ENCODE measurements around the gene UBE2B.
A peak's percentile ranks its signal among the peaks of the same experiment; 100 is the strongest.
"Not testable (repeated sequence)": the region's sequence is repeated elsewhere in the genome, so short reads cannot be mapped to it uniquely, and the experiment has no call there.

Gene UBE2B

GRCh38 chr5:134398609-134399155 is 27.3 kb downstream of the UBE2B start:
- DNase-seq (ENCODE audit: low read depth): no peak

DNA sequence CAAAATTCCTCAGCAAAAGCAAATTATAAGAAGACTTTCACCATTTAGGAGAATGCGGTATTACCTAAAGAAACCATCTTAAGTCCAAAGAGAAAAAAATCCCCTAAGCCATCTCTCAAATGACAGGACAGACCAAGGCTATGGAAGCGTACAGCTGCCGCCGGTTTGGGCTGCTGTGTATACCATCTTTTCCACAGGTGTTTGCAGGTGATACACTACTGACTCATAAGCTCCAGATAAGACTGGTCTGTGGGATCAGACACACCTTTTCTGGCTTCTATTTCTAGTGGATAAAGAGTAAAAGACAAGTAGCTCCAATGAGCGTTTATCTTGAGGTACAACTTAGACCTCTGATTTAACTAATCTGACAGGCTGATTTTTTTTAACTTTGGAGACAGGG is 32.6 kb downstream of the UBE2B start:
- no peak for DNase-seq (ENCODE audit: low read depth)

DNA sequence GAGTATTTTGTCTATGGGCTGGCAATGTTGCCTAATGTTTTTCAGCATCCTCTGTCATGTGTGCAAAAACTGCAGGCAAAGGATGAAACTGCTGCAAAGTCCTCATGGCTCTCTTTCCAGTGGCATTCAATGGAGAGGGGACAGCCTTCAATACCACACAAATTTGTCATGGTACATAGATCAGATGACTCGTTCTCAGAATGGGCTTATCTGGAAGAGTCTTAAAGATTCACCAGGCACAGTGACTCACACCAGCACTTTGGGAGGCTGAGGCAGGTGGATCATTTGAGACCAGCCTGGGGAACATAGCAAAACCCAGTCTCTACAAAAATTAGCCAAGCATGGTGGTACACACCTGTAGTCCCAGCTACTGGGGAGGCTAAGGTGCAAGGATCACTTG is 35.0 kb downstream of the UBE2B start:
- DNase-seq (ENCODE audit: low read depth): no peak

DNA sequence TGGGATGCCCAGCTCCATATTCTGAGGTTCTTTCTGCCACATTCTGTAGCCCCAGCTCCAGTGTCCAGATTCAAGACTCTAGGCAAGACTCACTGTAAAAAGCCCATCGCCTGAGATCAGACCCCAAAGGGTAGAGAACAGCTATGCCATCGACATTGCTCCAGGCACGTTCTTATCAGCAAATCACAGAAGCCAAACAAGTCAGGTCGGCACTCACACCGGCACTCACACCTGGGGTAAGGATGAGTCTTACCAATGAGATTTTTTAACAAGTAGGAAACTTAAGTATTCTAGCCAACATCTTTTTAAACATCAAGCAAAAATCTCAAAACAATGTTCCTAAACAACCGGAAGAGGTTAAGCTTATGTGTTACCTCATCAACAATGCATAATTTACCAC is 38.0 kb downstream of the UBE2B start:
- no peak for DNase-seq (ENCODE audit: low read depth)

DNA sequence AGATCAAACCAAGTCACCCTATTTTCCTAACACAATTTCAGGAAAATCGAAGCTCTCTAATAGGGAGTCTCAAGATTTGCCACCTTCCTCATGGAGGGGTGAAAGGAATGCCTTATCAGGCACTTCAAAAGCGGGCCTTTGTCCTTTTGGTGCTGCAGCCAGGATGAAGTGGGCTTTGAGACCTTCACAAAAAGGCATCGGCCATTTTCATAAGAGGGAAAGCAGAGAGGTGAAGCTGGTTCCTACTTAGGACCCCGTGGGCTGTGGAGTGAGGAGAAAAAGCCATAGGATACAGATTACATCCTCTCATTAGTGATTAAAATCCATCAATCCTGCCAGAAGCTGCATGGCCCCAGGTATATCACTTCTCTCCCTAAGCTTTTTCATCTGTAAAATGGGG is 39.5 kb downstream of the UBE2B start:
- no peak for DNase-seq (ENCODE audit: low read depth)

GRCh38 chr5:134411228-134411545 is 39.8 kb downstream of the UBE2B start:
- DNase-seq (ENCODE audit: low read depth): no peak

- DNase-seq (ENCODE audit: low read depth): peak; percentile 62
Measured at GRCh38 chr5:134411546-134412266, 40.3 kb downstream of the UBE2B start, which contains the start of gene CDKN2AIPNL. TSS of gene CDKN2AIPNL (minus strand) at chr5:134411881. CDS start at chr5:134411854, 27 bp downstream.

GRCh38 chr5:134413046-134413445 is 41.7 kb downstream of the UBE2B start:
- no peak for DNase-seq (ENCODE audit: low read depth)

DNA sequence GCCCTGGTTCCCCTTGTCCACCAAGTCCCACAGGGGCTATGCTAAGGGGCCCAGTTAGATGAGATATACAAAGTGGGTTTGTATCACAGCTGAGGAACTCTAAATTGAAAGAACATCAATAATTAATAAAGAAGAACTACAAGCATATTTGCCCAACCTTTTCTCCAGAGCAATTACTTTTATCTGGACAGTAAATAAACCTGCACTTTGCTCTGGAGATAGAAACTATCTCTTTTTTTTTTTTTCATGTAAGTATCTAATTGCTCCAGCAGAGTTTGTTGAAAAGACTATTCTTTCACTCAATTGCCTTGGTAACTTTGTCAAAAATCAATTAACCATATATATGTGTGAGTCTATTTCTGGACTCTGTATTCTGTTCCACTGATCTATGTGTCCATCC is 46.3 kb downstream of the UBE2B start:
- no peak for DNase-seq (ENCODE audit: low read depth)

- DNase-seq (ENCODE audit: low read depth): no peak
Measured at GRCh38 chr5:134418958-134419357, 47.6 kb downstream of the UBE2B start.

GRCh38 chr5:134420343-134420742 is 49.0 kb downstream of the UBE2B start:
- no peak for DNase-seq (ENCODE audit: low read depth)

- not testable (repeated sequence) for DNase-seq (ENCODE audit: low read depth)
Measured at GRCh38 chr5:134421038-134421437, 49.7 kb downstream of the UBE2B start.

GRCh38 chr5:134422791-134423365 is 51.5 kb downstream of the UBE2B start:
- DNase-seq (ENCODE audit: low read depth): no peak

GRCh38 chr5:134423376-134423775 is 52.0 kb downstream of the UBE2B start:
- no peak for DNase-seq (ENCODE audit: low read depth)

GRCh38 chr5:134426361-134426760 is 55.0 kb downstream of the UBE2B start:
- no peak for DNase-seq (ENCODE audit: low read depth)

DNA sequence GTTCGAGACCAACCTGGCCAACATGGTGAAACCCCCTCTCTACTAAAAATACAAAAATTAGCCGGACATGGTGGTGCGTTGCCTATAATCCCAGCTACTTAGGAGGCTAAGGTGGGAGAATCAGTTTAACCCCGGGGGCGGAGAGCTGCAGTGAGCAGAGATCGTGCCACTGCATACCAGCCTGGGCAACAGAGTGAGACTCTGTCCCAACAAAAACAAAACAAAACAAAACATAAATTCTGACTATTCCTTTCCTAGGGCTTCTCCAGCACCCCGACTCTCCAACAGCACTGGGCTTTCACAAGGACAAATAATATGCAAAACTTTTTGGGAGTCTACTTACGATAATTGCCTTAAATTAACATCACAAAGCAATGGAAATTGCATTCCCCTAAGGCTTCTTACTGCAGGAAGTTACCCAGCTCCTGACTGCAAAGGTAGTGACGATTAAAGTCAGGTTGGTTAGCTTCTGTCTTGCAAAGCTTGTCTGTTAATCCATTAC is 56.2 kb downstream of the UBE2B start:
- DNase-seq (ENCODE audit: low read depth): no peak

DNA sequence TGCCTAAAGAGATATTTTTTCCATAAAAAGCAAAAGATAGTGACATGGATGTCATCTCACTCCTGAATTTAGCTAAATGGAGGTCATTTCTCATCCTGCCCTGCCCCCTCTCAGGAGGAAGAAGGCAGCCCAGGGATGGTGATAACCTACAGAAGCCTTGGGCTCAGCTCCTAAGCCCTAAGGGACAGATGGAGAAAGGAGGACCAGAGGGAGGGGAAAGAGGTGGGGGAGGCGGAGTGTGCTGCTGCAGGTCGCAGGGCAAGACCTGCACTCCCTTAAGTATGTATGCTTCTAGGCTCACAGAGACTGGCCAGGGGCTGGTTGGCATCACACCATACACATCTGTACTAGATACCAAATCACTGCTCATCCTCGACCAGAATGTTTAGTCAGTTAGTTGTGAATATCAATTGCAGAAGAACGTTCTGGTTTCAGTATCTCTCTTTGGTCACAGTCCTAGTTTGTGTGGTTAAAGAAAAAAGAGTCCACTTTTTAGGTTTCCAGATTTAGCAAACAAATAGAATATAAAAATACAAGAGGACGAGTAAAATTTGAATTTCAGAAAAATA is 58.7 kb downstream of the UBE2B start:
- DNase-seq (ENCODE audit: low read depth): no peak

DNA sequence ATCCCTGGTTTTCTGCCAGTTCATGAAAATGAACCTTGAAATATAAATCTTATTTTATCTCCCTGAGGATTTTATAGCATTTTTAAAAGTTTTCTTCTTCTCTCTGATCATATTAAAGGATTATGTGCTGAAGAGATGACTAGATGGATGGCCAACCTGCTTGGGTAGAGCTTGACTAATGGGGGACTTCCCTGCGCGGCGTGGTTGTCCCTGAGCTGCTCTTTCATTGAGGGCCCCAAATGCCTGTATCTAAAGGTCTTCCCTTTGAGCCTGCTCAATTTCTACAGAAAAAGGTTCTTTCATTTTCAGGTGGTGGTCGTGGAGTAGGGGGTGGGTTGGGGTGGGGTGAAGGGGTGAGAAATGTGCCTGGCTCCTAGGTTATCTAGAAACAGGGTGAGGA is 60.8 kb downstream of the UBE2B start:
- DNase-seq (ENCODE audit: low read depth): no peak

DNA sequence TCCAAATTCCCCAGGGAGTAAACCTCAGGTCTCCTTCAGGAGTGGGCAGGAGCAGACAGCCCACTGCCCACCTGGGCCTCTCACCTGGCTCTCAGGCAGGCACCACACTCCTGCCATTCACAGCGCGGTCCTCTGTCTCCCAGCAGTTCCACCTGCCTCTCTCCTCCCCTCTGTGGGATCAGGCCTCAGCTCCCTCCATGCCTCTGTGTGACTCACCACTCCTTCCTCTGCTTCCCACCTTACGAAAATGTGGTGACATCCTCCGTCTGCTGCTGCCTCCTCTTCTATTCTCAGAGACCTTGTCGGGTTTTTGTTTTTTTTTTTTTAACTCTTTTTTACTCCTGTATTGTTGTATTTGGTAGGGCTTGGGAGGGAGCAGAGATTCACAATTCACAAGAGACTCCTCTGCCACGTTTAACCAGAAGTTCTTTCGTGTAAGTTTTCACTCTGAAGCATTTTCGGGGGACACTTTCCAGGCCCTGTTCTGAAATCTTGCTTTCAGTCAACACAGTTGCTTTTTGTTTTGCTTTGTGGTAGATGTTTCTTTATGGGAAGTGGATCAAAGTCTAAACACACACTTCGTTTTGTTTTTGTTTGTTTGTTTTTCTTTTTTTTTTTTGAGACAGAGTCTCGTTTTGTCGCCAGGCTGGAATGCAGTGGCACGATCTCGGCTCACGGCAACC is 61.4 kb downstream of the UBE2B start:
- DNase-seq (ENCODE audit: low read depth): no peak

GRCh38 chr5:134435560-134435959 is 64.2 kb downstream of the UBE2B start:
- DNase-seq (ENCODE audit: low read depth): no peak

GRCh38 chr5:134436523-134437339 is 65.4 kb downstream of the UBE2B start:
- DNase-seq (ENCODE audit: low read depth): peak; percentile 86

DNA sequence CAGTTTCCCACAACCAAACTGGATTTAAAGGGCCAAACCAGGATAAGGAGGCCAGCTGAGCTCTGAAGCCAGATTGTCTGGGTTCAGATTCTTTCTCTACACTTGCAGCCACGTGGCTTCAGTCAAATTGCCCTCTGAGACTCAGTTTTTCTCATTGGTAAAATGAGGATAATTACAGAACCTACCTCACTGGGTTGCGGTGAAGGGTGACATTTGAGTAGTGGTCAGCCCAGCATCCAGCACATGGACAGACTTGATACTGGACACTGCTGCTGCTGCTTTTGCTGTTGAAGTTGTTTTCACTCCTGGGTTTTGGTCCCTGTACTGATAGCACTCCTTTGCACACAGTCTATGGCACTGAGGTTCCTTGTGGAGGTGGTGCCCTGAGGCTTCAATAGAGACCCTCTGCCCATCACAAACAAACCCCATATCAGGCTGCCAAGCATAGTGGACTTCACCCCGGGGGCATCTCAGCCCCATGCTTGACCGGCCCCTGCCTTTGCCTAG is 66.0 kb downstream of the UBE2B start:
- no peak for DNase-seq (ENCODE audit: low read depth)

Data from GM04504 (cell line).